Activated naive CD4-positive, alpha-beta T cell treated with anti-CD3 and anti-CD28 coated beads, Interleukin-2, amount 50 U/mL, for 24 hours (primary cell): Measurements from ENCODE around the gene BACH2.
"Not testable (repeated sequence)": the region's sequence is repeated elsewhere in the genome, so short reads cannot be mapped to it uniquely, and the experiment has no call there.

Experiments used
- H3K27ac Mint-ChIP-seq: one replicate; pipeline ENCODE4 v1.8.0; 2021; ENCODE audit warnings: mild to moderate bottlenecking, mixed read lengths
- H3K27me3 Mint-ChIP-seq: one replicate; pipeline ENCODE4 v1.8.0; 2021; ENCODE audit warnings: mixed read lengths
- H3K36me3 Mint-ChIP-seq: one replicate; pipeline ENCODE4 v1.8.0; 2021; ENCODE audit warnings: mixed read lengths
- H3K4me1 Mint-ChIP-seq: one replicate; pipeline ENCODE4 v1.8.0; 2021; ENCODE audit warnings: mixed read lengths
- H3K4me3 Mint-ChIP-seq: one replicate; pipeline ENCODE4 v1.8.0; 2021; ENCODE audit warnings: mild to moderate bottlenecking, mixed read lengths
- H3K9me3 Mint-ChIP-seq: one replicate; pipeline ENCODE4 v1.8.0; 2021; ENCODE audit warnings: mixed read lengths

BACH2 gene

DNA sequence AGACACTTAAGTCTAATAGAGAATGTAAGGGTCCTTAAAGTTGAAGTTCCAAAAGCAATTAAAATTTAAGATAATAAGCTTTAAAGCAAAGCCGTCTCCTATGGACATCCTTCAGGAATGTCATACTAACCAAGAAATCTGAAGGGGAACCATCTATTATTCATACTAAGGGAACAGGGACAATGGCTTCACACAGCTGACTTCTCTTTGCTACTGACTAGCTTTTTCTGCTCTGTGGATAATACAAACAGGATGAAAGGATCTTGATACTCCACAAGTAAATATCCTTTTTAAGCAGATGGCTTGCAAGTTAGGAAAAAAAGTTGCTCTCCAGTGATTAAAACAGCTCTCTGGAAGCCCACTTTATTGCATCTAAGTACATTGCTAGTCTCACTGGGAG, 178.6 kb downstream of the BACH2 start:
- H3K27ac Mint-ChIP-seq: peak overlapping the region; percentile 57
- peaks cover 49% of the 10 kb centered on the region for H3K36me3 Mint-ChIP-seq
- no peaks in the 10 kb centered on the region for H3K27me3 Mint-ChIP-seq
- H3K4me3 Mint-ChIP-seq: no peak overlapping the region
- peaks cover 25% of the 10 kb centered on the region for H3K9me3 Mint-ChIP-seq
- H3K4me1 Mint-ChIP-seq: peaks cover 89% of the 10 kb centered on the region

DNA sequence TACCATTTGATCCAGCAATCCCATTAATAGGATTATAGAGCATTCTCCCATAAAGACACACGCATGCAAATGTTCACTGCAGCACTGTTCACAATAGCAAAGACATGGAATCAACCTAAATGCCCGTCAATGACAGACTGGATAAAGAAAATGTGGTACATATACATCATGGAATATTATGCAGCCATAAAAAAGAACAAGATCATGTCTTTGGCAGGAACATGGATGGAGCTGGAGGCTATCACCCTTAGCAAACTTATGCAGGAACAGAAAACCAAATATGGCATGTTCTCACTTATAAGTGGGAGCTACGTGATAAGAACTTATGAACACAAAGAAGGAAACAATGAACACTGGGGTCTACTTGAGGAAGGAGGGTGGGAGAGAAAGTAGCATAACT, 180.5 kb downstream of the BACH2 start:
- peaks cover 95% of the 10 kb centered on the region for H3K4me1 Mint-ChIP-seq
- H3K9me3 Mint-ChIP-seq: peaks cover 24% of the 10 kb centered on the region
- not testable (repeated sequence) for H3K27me3 Mint-ChIP-seq
- peaks cover 53% of the 10 kb centered on the region for H3K36me3 Mint-ChIP-seq
- H3K4me3 Mint-ChIP-seq: peak overlapping the region; percentile 9
- peak overlapping the region; percentile 48 for H3K27ac Mint-ChIP-seq

DNA sequence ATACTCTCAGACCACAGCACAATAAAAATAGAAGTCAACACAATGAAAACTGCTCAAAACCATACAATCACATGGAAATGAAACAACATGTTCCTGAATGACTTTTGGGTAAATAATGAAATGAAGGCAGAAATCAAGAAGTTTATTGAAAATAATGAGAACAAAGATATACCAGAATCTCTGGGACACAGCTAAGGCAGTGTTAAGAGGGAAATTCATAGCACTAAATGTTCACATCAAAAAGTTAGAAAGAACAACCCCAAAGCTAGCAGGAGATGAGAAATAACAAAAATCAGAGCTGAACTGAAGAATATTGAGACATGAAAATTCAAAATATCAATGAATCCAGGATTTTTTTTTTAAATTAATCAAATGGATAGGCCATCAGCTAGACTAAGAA, 183.3 kb downstream of the BACH2 start:
- no peak overlapping the region for H3K4me3 Mint-ChIP-seq
- H3K27me3 Mint-ChIP-seq: no peaks in the 10 kb centered on the region
- peaks cover 64% of the 10 kb centered on the region for H3K36me3 Mint-ChIP-seq
- H3K9me3 Mint-ChIP-seq: peaks cover 33% of the 10 kb centered on the region
- H3K4me1 Mint-ChIP-seq: peaks cover 100% of the 10 kb centered on the region
- H3K27ac Mint-ChIP-seq: peak overlapping the region; percentile 91

DNA sequence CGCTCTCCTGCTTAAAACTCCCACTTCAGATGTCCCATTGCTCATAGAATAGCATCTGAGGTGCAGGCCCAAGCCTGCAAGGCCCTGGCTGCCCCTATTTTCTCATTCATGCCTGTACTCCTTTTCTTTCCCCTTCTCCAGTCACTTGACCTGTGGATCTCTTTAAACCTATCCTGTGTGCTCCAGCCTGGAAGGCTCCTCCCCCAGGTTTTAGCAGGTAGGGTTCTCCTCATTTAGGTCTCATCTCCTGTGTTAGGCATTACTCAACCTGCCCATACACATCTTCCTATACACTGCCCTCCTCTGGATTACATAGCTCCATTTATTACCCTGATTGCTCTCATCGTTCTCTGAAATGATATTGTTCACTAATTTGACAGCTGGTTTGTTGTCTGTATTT, 185.3 kb downstream of the BACH2 start:
- Mint-ChIP-seq H3K27me3 (no peaks in the 10 kb centered on the region), H3K9me3 (peaks cover 27% of the 10 kb centered on the region), H3K36me3 (peaks cover 55% of the 10 kb centered on the region), H3K4me3 (peak overlapping the region; percentile 77), H3K4me1 (peaks cover 100% of the 10 kb centered on the region), H3K27ac (peak overlapping the region; percentile 91)

DNA sequence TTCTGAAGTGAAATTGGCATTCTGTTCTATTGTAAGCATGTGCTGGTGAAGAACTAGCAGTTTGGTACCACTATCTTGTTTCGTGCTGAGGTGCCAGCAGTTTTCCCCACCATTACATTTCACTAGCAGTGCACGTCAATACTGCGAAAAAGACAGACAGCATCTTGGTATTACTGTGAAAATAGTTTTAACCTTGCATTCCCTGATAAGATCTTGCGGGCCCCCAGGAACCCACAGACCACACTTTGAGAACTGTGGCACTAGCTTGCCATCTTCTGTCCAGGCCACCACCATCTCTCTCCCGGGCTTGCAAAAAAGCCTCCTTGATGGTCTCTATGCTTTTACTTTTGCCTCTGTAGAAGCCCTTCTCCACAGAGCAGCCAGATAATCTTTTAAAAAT, 185.7 kb downstream of the BACH2 start:
- H3K4me3 Mint-ChIP-seq: peak overlapping the region; percentile 77
- peak overlapping the region; percentile 91 for H3K27ac Mint-ChIP-seq
- peaks cover 100% of the 10 kb centered on the region for H3K4me1 Mint-ChIP-seq
- peaks cover 25% of the 10 kb centered on the region for H3K9me3 Mint-ChIP-seq
- peaks cover 51% of the 10 kb centered on the region for H3K36me3 Mint-ChIP-seq
- no peaks in the 10 kb centered on the region for H3K27me3 Mint-ChIP-seq

DNA sequence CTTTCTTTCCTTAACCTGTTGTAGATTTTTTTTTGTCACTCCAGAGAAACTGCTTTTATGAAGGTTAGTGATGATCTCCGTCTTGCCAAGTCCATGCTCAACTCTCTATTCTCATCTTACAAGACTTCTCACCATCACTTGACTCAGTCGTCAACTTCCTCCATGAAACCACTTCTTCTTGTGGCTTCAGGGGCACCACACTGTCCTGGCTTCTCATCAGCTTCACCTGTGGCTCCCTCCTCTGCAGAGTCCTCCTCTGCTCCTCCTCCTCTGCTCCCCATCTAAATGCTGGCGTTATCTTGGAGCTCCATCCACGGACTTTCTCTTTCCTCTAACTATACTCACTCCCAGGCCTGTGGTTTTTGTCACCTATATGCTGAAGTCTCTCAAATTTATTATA, 187.5 kb downstream of the BACH2 start:
- H3K36me3 Mint-ChIP-seq: peaks cover 41% of the 10 kb centered on the region
- no peaks in the 10 kb centered on the region for H3K27me3 Mint-ChIP-seq
- H3K4me1 Mint-ChIP-seq: peaks cover 98% of the 10 kb centered on the region
- H3K4me3 Mint-ChIP-seq: peak overlapping the region; percentile 75
- peak overlapping the region; percentile 99 for H3K27ac Mint-ChIP-seq
- peaks cover 16% of the 10 kb centered on the region for H3K9me3 Mint-ChIP-seq

DNA sequence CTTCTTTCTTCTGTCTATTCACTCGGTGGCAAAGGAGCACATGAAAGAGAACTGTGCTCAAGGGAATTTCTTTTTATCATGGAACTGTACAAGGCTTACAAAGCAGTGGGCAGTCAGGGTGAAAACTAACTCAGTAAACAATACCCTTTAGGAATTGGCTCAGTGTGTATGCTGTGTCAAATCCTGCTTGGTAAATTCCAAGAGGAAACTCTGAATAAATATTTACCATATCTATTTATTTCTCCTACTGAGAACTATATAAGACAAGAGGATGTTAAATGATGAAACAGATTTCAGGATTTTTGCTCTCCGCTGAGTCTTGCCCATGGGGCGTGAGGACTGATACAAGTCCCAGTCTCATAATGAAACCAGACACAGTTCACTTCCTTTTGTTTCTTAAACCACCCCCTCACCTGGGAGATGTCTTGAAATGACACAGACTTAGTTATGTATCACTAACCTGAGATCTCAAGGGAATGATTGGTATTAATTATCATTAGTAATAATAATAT, 188.8 kb downstream of the BACH2 start:
- H3K9me3 Mint-ChIP-seq: peaks cover 14% of the 10 kb centered on the region
- peak overlapping the region; percentile 76 for H3K4me3 Mint-ChIP-seq
- H3K36me3 Mint-ChIP-seq: peaks cover 43% of the 10 kb centered on the region
- no peaks in the 10 kb centered on the region for H3K27me3 Mint-ChIP-seq
- H3K4me1 Mint-ChIP-seq: peaks cover 98% of the 10 kb centered on the region
- peak overlapping the region; percentile 97 for H3K27ac Mint-ChIP-seq

DNA sequence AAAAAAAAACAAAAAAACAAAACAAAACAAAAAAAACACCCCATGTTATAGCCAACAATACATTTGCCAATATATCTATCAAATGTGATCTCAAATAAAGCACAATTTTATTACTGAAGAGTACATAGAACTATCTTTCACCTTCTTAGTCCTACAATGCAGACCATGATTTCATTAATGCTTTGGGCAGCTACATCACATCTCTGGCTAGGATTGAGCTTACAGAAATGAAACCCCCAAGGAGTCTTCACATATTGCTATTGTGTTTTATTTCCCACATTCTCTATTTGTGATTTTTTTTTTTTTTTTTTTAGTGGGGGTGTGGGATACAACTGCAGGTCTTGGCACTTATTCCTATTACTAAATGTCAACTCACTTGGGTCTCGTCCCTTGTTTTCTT, 189.3 kb downstream of the BACH2 start:
- H3K27me3 Mint-ChIP-seq: no peaks in the 10 kb centered on the region
- H3K9me3 Mint-ChIP-seq: peaks cover 14% of the 10 kb centered on the region
- H3K4me3 Mint-ChIP-seq: peak overlapping the region; percentile 76
- peaks cover 40% of the 10 kb centered on the region for H3K36me3 Mint-ChIP-seq
- H3K27ac Mint-ChIP-seq: peak overlapping the region; percentile 97
- H3K4me1 Mint-ChIP-seq: peaks cover 97% of the 10 kb centered on the region

DNA sequence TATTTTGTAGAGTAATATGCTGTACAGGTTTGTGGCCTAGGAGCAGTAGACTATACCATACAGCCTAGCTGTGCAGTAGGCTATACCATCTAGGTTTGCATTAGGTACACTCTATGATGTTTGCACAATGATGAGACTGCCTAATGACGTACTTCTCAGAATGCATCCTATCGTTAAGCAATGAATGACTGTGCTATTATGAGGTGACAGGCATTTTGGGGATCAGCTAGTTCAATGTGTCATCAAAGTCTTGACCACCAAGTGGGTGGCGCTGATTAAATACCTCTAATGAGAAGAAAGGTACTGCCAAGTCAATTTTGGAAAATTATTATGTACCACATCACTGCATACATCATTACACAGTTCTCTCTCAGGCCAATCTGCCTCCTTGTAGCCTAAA, 190.2 kb downstream of the BACH2 start:
- Mint-ChIP-seq H3K4me3 (no peak overlapping the region), H3K36me3 (peaks cover 36% of the 10 kb centered on the region), H3K4me1 (peaks cover 95% of the 10 kb centered on the region), H3K27ac (peak overlapping the region; percentile 89), H3K27me3 (no peaks in the 10 kb centered on the region), H3K9me3 (peaks cover 14% of the 10 kb centered on the region)

DNA sequence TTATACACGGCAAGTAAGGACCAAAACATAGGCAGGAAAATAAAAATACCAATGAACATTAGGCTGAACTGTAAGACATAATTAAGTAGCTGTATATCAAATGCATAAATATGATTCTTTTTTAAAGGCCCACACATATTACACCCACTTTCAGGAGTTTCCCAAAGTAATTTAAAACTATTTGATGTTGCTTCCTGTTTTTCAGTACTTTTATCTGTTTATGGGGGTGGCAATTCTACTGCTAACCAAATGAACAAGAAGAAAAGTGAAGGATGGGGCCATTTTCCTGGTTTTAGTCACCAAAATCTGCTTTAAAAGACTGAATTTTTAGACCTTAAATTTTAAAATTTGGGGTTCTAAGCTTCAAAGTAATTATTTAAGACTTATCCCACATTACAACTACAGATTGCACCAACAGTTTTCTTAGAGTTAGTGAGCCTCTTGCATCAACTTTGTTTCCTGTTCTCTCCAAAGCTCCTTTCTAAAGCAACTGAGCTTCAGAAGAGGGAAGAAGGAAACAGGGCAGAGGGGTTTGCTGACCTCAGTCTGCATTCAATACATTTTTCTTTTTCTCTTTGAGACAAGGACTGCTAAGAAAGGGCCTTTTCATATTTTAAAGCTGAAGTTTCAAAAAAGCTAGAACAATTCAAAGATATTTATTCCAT, 191.0 kb downstream of the BACH2 start:
- Mint-ChIP-seq H3K36me3 (peaks cover 37% of the 10 kb centered on the region), H3K9me3 (peaks cover 14% of the 10 kb centered on the region), H3K27ac (peak overlapping the region; percentile 92), H3K27me3 (no peaks in the 10 kb centered on the region), H3K4me3 (peak overlapping the region; percentile 63), H3K4me1 (peaks cover 95% of the 10 kb centered on the region)

DNA sequence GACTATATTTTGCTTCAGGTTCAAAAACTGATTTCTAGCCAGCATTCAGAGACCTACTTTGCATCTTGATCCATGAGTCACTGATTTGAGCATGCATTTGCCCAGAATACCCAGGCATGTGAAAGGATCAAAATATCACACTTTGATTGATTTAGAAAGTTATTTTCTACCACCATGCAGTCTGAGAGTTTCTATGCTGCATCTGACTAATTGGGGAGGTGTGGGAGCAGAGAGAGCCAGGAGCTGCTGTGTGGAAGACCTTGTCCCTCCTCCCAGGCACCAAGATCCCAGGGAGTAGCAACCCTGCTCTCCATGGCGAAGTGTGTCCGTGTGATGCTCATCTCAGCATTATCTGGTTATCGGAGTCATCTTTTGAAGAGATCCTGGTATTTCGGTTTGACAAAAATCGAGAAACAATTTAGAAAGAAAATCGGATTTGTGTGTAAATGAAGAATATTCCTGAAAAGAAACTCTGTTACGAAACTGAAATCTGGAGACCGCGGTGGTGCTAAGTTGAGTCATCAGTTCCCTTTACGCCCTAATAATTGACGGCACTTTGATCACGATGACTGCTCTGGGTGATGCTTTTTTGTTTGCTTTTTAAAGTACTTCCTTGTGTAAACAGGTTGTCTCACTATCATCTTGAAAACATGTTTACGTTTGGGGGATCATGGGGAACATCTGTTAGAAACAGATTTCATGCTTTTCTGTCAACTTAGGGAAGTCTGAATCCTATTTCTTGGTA, 193.4 kb downstream of the BACH2 start:
- Mint-ChIP-seq H3K36me3 (peaks cover 30% of the 10 kb centered on the region), H3K9me3 (peaks cover 4% of the 10 kb centered on the region), H3K27me3 (no peaks in the 10 kb centered on the region), H3K27ac (peak overlapping the region; percentile 99), H3K4me3 (peak overlapping the region; percentile 87), H3K4me1 (peaks cover 93% of the 10 kb centered on the region)

DNA sequence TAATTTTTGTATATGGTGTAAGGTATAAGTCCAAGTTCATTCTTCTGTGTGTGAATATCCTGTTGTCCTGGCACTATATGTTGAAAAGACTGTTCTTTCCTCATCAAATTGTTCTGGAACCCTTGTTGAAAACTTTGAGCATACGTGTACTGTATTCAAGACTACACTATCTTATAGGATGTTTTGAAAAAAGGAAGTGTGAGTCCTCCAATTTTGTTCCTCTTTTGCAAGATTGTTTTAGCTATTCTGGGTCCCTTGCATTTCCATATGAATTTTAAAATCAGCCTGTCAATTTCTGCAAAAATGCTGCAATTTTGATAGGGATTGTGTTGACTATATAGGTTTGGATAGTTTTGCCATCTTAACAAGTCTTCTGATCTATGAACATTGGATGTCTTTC, 195.2 kb downstream of the BACH2 start:
- Mint-ChIP-seq H3K4me1 (peaks cover 93% of the 10 kb centered on the region), H3K9me3 (peaks cover 4% of the 10 kb centered on the region), H3K27ac (peak overlapping the region; percentile 67), H3K36me3 (peaks cover 27% of the 10 kb centered on the region), H3K27me3 (no peaks in the 10 kb centered on the region), H3K4me3 (no peak overlapping the region)

DNA sequence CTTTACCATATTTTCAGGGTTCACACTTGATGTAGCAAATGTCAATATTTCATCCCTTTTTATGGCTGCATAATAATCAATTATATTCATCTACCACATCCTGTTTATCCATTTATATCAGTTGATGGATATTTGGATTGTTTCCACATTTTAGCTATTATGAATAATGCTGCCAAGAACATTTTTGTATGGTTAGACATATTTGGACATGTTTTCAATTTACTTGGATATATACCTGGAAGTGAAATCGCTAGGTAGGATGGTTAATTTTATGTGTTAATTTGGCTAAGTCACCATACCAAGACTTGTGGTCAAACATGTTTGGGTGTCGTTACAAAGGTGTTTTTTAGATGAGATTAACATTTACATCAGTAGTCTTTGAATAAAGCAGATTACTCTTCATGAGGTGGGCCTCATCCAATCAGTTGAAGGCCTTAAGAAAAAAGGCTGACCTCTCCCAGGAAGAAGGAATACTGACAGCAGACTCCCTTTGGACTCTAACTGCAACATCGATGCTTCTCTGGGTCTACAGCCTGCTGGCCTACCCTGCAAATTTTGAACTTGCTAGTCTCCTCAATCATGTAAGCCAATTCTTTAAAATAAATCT, 196.5 kb downstream of the BACH2 start:
- H3K4me1 Mint-ChIP-seq: peaks cover 93% of the 10 kb centered on the region
- H3K36me3 Mint-ChIP-seq: peaks cover 27% of the 10 kb centered on the region
- H3K27me3 Mint-ChIP-seq: no peaks in the 10 kb centered on the region
- H3K27ac Mint-ChIP-seq: peak overlapping the region; percentile 12
- H3K4me3 Mint-ChIP-seq: no peak overlapping the region
- peaks cover 4% of the 10 kb centered on the region for H3K9me3 Mint-ChIP-seq

DNA sequence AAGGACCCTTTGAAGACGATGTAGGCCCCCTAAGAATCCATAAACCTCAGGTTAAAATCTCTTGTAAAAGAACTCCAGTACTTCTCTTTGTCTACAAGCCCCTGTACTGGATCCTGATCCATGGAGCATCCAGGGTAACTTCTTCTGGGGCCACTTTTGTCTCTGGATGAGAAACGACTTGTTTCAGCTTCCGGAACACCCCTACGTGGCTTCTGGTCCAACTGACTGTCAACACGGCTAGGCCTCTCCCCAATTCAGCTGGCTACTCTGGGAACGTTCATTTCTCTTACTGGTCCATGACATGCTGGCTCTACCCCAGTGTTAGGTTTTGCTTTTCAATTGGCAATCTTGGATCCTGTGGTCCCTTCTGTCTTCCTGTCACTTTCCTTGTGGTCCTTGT, 198.0 kb downstream of the BACH2 start:
- H3K4me3 Mint-ChIP-seq: peak overlapping the region; percentile 47
- H3K36me3 Mint-ChIP-seq: peaks cover 18% of the 10 kb centered on the region
- H3K27ac Mint-ChIP-seq: peak overlapping the region; percentile 89
- peaks cover 4% of the 10 kb centered on the region for H3K9me3 Mint-ChIP-seq
- peaks cover 94% of the 10 kb centered on the region for H3K4me1 Mint-ChIP-seq
- H3K27me3 Mint-ChIP-seq: no peaks in the 10 kb centered on the region

DNA sequence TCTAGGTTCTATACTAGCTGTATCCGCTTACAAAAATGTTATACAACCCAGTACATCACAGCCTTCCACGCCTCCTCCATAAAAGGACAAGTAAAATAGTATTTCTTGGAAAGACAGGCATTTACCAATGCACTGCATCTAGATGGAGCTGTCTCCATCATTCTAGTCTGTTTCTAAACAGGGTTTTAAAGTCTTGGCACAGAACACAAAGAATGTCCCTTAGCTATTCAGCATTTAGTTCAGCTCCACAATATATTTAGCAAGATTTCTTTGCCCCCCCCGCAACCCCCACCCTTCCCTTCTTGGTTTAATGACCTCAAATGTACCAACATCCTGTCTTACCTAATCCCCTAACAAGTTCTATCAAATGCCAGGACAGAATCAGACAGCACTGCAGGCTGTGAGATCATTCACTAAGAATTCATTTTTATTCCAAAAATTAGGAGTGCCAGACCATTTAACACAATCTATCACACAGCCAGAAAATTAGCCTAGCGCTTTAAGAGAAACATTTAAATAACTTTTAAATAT, 198.6 kb downstream of the BACH2 start:
- peaks cover 94% of the 10 kb centered on the region for H3K4me1 Mint-ChIP-seq
- peak overlapping the region; percentile 89 for H3K27ac Mint-ChIP-seq
- peaks cover 1% of the 10 kb centered on the region for H3K9me3 Mint-ChIP-seq
- no peaks in the 10 kb centered on the region for H3K27me3 Mint-ChIP-seq
- H3K4me3 Mint-ChIP-seq: peak overlapping the region; percentile 47
- peaks cover 13% of the 10 kb centered on the region for H3K36me3 Mint-ChIP-seq

DNA sequence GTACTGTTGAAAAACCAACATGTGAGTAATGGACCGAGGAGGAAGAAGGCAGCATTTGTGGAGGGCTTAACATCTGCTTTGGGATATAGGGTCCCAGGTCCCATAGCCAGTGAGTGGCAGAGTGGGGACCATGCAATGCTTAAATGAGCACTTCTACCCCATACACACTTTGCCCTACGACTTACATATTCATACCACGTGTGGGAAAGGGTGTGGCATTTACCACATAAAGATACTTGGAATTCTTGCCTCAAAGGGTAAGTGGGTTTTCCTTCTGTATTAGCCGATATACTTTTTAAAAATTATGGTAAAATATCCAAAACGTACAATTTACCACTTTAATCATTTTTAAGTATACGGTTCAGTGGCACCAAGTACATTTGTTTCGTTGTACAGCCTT, 199.3 kb downstream of the BACH2 start:
- Mint-ChIP-seq H3K4me1 (peaks cover 95% of the 10 kb centered on the region), H3K27ac (peak overlapping the region; percentile 93), H3K9me3 (no peaks in the 10 kb centered on the region), H3K27me3 (no peaks in the 10 kb centered on the region), H3K36me3 (peaks cover 10% of the 10 kb centered on the region), H3K4me3 (no peak overlapping the region)
